Lower leg skin (tissue), 3 donors: ENCODE measurements around the gene HADHB.

Experiments
- CTCF ChIP-seq, 3 donors: fragments of 450-650 bp; IDR thresholded peaks; one replicate each; pipeline ENCODE4 v1.5.1; 2016; ENCODE audit warnings: antibody characterized with exemption in 3 of 3, mild to moderate bottlenecking in 3 of 3, moderate library complexity in 2 of 3
- POLR2A ChIP-seq, 2 donors: fragments of 450-650 bp; IDR thresholded peaks; one replicate each; pipeline ENCODE4 v1.6.1; 2016 to 2017; ENCODE audit warnings: antibody characterized with exemption in 2 of 2, mild to moderate bottlenecking in 1 of 2, moderate library complexity in 1 of 2

GRCh38 chr2:26235089-26235488 is 9.7 kb upstream of the HADHB start:
- TF ChIP-seq CTCF (IDR thresholded peaks at IDR 0.05), result no peak
- TF ChIP-seq POLR2A (IDR thresholded peaks at IDR 0.05), result no peak
